PC-3 (cell line): ENCODE data around the gene DPM2. TPM values are rescaled to one million over a fixed set of nuclear protein-coding genes. Genes with fewer than 3 reads are reported as not detected.

ENCODE experiments used
- ATAC-seq: fragments of 200-7000 bp; cut with Tn5 transposase; 2 replicates; pipeline ENCODE4 v1.9.1; 2020; ENCODE audit warnings: mild to moderate bottlenecking, moderate library complexity
- BruUV-seq: library from RNA; stranded (reverse); fragments of 400-500 nt; replicated peaks from 2 replicates; lab custom pipeline; 2021; lab: Mats Ljungman, UMichigan
- CTCF ChIA-PET: fragments of 300-600 bp; sonication (Branson Sonifier 250); formaldehyde crosslinking; loops from one replicate; lab custom pipeline; 2022; ENCODE audit warnings: antibody characterized with exemption; lab: Charles Lee
- POLR2A ChIA-PET: fragments of 300-600 bp; sonication (Branson Sonifier 250); formaldehyde crosslinking; loops from one replicate; lab custom pipeline; 2022; ENCODE audit warnings: antibody characterized with exemption; ENCODE audit not compliant: unreplicated experiment; lab: Charles Lee
- DNase-seq: peaks from one replicate; pipeline ENCODE4 v3.0.0-alpha.2; 2015
- H2AFZ ChIP-seq: fragments of 300-600 bp; sonication (generic); 2 replicates; pipeline ENCODE4 v1.6.0; 2016; ENCODE audit warnings: antibody characterized with exemption, low read length
- H3F3A ChIP-seq: fragments of 300-600 bp; sonication (generic); one replicate; pipeline ENCODE4 v1.6.0; 2017; ENCODE audit warnings: antibody characterized with exemption, low read length, control low read depth, mild to moderate bottlenecking; ENCODE audit not compliant: unreplicated experiment
- H3K27ac ChIP-seq: fragments of 300-600 bp; sonication (generic); 2 replicates; pipeline ENCODE4 v1.5.1; 2016; ENCODE audit warnings: mild to moderate bottlenecking, low read length
- H3K27me3 ChIP-seq: fragments of 300-600 bp; sonication (generic); 2 replicates; pipeline ENCODE4 v1.6.1; 2016; ENCODE audit warnings: low read length, mixed read lengths
- H3K36me3 ChIP-seq: fragments of 300-600 bp; sonication (generic); 2 replicates; pipeline ENCODE4 v1.6.1; 2016; ENCODE audit warnings: low read depth, mixed run types, low read length, mixed read lengths
- H3K4me1 ChIP-seq: fragments of 300-600 bp; sonication (generic); 2 replicates; pipeline ENCODE4 v1.5.1; 2016; ENCODE audit warnings: low read length; ENCODE audit not compliant: insufficient read depth
- H3K4me2 ChIP-seq: fragments of 300-600 bp; sonication (generic); 2 replicates; pipeline ENCODE4 v1.6.0; 2016; ENCODE audit warnings: low read length
- H3K4me3 ChIP-seq: fragments of 300-600 bp; sonication (generic); 2 replicates; pipeline ENCODE4 v1.5.1; 2016; ENCODE audit warnings: mild to moderate bottlenecking, low read length, mixed read lengths
- H3K79me2 ChIP-seq: fragments of 300-600 bp; sonication (generic); 2 replicates; pipeline ENCODE4 v1.6.1; 2017; ENCODE audit warnings: low read length, mixed read lengths
- H3K9ac ChIP-seq: fragments of 300-600 bp; sonication (generic); 2 replicates; pipeline ENCODE4 v1.6.0; 2016; ENCODE audit warnings: mild to moderate bottlenecking, low read length
- H3K9me2 ChIP-seq: fragments of 300-600 bp; sonication (generic); replicated peaks from 2 replicates; pipeline ENCODE4 v1.6.1; 2016; ENCODE audit warnings: mixed run types, low read length, mixed read lengths
- H3K9me3 ChIP-seq: fragments of 300-600 bp; sonication (generic); 2 replicates; pipeline ENCODE4 v1.6.1; 2016; ENCODE audit warnings: low read length, mixed read lengths
- H4K20me1 ChIP-seq: fragments of 300-600 bp; sonication (generic); 2 replicates; pipeline ENCODE4 v1.6.1; 2016; ENCODE audit warnings: low read length, mixed read lengths
- EZH2 ChIP-seq: fragments of 300-600 bp; sonication (generic); IDR thresholded peaks from one replicate; pipeline ENCODE4 v1.6.1; 2017; ENCODE audit warnings: antibody characterized with exemption, mild to moderate bottlenecking, low read length; ENCODE audit not compliant: unreplicated experiment
- EZH2phosphoT487 ChIP-seq: fragments of 300-600 bp; sonication (generic); IDR thresholded peaks from 2 replicates; pipeline ENCODE4 v1.6.1; 2018; ENCODE audit warnings: mild to moderate bottlenecking, antibody characterized with exemption, low read length, borderline replicate concordance
- intact Hi-C: fragments of 100-400 bp; cut with micrococcal nuclease; formaldehyde crosslinking; loops from 2 replicates; pipeline ENCODE4 v1.9.0; 2023
- total RNA-seq: library from RNA; depleted of rRNA; stranded (reverse); fragments of >200 nt; gene quantifications from 2 replicates; pipeline ENCODE4 v1.2.3, GENCODE V29; 2014
- TF ChIP-seq, protein P1 (sequence below): fragments of 300-600 bp; sonication (generic); conservative IDR thresholded peaks from 2 replicates; pipeline ENCODE4 v1.5.1; 2017; ENCODE audit warnings: antibody characterized with exemption, low read depth, mild to moderate bottlenecking, low read length

Gene DPM2
- total RNA-seq, 1 experiment from 2014 or later: 33.0 TPM

DNA sequence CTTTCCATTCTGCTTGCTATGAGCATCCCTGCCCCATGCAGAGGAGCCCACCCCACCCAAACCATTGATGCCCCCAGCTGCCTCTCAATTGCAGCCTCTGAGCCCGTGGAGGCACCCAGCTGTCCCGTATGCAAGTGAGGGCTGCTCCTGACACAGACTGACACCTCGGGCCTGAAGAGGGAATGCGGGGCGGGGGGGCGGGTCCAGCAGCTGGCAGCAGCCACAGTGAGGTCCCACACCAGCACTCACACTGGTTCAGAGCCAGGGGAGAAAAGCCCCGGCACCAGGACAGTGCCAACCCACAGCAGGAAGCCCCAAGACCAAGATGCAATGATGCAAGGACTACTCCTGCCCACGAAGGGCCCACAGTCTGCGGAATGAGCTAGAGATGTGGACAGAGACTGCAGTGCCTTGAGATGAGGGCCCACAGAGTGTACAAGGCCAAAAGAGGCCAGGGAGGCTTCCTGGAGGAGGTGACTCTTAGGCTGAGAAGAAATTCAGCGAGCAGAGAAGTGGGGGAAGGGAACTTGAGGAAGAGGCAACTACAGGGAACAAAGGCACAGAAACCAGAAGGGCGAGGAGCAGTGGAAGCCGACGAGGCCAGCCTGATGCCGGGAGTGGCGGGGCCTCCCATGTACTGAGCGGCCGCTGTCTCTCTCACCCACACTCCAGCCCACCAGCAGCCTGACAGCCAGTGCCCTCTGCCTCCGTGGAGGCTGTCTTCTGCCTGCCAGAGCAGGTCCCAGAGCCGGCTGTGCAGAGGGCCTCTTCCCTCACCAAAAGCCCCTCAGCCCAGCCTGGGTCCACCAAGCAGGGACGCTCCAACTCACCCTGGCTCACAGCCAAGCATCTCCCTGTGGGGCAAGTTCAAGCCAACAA, 33.9 kb upstream of the DPM2 start:
- Histone ChIP-seq H3K27me3 (no peaks in the 10 kb centered on the region), H3K9me2 (no peaks in the 10 kb centered on the region), H3K9me3 (no peaks in the 10 kb centered on the region), H4K20me1 (peaks cover 15% of the 10 kb centered on the region; the same call in 1 of the 2 replicates), H3K79me2 (peaks cover 91% of the 10 kb centered on the region), H2AFZ (no peak overlapping the region), H3K4me2 (no peak overlapping the region), H3K4me1 (peaks cover 38% of the 10 kb centered on the region), H3K27ac (no peak overlapping the region), H3K9ac (no peak overlapping the region), H3K36me3 (no peaks in the 10 kb centered on the region), H3K4me3 (no peak overlapping the region), H3F3A (no peaks in the 10 kb centered on the region)
- POLR2A ChIA-PET: no interaction called here
- CTCF ChIA-PET: no interaction called here
- BruUV-seq: no TSS peak
- DNase-seq: no peak
- no peak for TF ChIP-seq EZH2
- no peak for TF ChIP-seq EZH2phosphoT487
- no peak for ATAC-seq
- intact Hi-C loops: no loop called here

GRCh38 chr9:127970401-127971313, 33.0 kb upstream of the DPM2 start:
- Histone ChIP-seq H3K79me2 (peaks cover 91% of the 10 kb centered on the region), H2AFZ (no peak overlapping the region), H3F3A (no peaks in the 10 kb centered on the region), H3K9ac (no peak overlapping the region), H4K20me1 (peaks cover 8% of the 10 kb centered on the region; the same call in 1 of the 2 replicates), H3K9me3 (no peaks in the 10 kb centered on the region), H3K27ac (no peak overlapping the region), H3K27me3 (no peaks in the 10 kb centered on the region), H3K9me2 (no peaks in the 10 kb centered on the region), H3K4me2 (no peak overlapping the region), H3K4me3 (no peak overlapping the region), H3K4me1 (peaks cover 48% of the 10 kb centered on the region), H3K36me3 (no peaks in the 10 kb centered on the region)
- ChIA-PET POLR2A (no interaction called here), CTCF (no interaction called here)
- intact Hi-C loops: no loop called here
- ATAC-seq (peak; percentile 24; the same call in 1 of the 2 replicates), DNase-seq (peak; percentile 43)
- BruUV-seq: no TSS peak
- TF ChIP-seq EZH2: no peak
- TF ChIP-seq, protein P1, sequence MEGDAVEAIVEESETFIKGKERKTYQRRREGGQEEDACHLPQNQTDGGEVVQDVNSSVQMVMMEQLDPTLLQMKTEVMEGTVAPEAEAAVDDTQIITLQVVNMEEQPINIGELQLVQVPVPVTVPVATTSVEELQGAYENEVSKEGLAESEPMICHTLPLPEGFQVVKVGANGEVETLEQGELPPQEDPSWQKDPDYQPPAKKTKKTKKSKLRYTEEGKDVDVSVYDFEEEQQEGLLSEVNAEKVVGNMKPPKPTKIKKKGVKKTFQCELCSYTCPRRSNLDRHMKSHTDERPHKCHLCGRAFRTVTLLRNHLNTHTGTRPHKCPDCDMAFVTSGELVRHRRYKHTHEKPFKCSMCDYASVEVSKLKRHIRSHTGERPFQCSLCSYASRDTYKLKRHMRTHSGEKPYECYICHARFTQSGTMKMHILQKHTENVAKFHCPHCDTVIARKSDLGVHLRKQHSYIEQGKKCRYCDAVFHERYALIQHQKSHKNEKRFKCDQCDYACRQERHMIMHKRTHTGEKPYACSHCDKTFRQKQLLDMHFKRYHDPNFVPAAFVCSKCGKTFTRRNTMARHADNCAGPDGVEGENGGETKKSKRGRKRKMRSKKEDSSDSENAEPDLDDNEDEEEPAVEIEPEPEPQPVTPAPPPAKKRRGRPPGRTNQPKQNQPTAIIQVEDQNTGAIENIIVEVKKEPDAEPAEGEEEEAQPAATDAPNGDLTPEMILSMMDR: no peak
- no peak for TF ChIP-seq EZH2phosphoT487

DNA sequence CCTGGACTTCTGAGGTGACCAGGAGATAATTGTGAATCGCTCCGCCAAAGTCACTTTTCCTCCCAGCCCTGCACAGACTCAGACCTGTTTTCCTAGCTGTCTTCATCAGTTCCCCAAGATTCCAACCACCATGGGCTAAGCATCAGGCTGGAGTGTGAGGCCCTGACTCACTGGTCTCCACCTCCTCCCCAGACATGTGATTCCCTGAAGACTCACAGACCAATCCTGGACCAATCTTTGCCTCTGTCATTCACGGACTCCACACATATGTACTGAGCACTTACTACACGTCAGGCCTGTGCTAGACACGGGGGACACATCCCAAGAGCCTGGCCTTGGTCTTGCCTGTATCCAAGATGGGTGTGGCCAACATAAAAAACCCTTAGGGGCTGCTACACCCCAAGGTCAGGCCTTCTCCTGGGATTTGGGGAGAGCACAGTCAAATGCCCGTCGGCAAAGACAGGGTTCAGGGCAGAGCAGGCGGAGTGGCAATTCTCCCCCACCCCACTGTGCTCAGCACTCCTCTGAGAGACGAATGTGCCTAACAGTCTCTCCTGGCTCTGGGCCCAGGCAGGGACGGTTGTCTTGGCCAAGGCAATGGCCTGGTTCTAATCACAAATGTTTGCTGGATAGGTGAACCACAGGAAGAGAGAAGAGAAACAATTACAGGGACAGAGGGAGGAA, 31.2 kb upstream of the DPM2 start:
- intact Hi-C loops: no loop called here
- Histone ChIP-seq H4K20me1 (peaks cover 8% of the 10 kb centered on the region; the same call in 1 of the 2 replicates), H3K36me3 (no peaks in the 10 kb centered on the region), H3F3A (no peaks in the 10 kb centered on the region), H3K4me1 (peaks cover 55% of the 10 kb centered on the region), H3K4me3 (no peak overlapping the region), H3K9me3 (no peaks in the 10 kb centered on the region), H3K27ac (peak overlapping the region; percentile 79), H3K9ac (peak overlapping the region; percentile 41; the same call in 1 of the 2 replicates), H3K9me2 (no peaks in the 10 kb centered on the region), H3K79me2 (peaks cover 88% of the 10 kb centered on the region), H3K4me2 (peak overlapping the region; percentile 61), H3K27me3 (no peaks in the 10 kb centered on the region), H2AFZ (no peak overlapping the region)
- BruUV-seq: no TSS peak
- peak; percentile 17 for ATAC-seq
- POLR2A ChIA-PET: no interaction called here
- CTCF ChIA-PET: no interaction called here
- TF ChIP-seq EZH2phosphoT487 (no peak), EZH2 (no peak)
- TF ChIP-seq, protein P1: no peak
- DNase-seq: peak; percentile 36
